ENCODE measurements around the gene MMAB.

Gene MMAB

GRCh38 chr12:109518820-109519665 is 54.3 kb downstream of the MMAB start:
- DNase-seq (ENCODE audit: low read depth in 4 of 4, low spot score in 1 of 4) = peak; percentile 20 to 42 (median 24)

GRCh38 chr12:109517619-109518018 is 55.7 kb downstream of the MMAB start:
- DNase-seq (ENCODE audit: low read depth in 4 of 4, low spot score in 1 of 4) = no peak

- DNase-seq (ENCODE audit: low read depth in 4 of 4, low spot score in 1 of 4) = no peak
These were observed 59.3 kb downstream of the MMAB start for GRCh38 chr12:109513977-109514376.

- DNase-seq (ENCODE audit: low read depth in 4 of 4, low spot score in 1 of 4) = no peak
These were observed 60.3 kb downstream of the MMAB start for GRCh38 chr12:109513051-109513450.

GRCh38 chr12:109512608-109513007 is 60.7 kb downstream of the MMAB start:
- DNase-seq (ENCODE audit: low read depth in 4 of 4, low spot score in 1 of 4) = no peak

- DNase-seq (ENCODE audit: low read depth in 4 of 4, low spot score in 1 of 4) = no peak
These were observed 63.1 kb downstream of the MMAB start for GRCh38 chr12:109510196-109510595.

- DNase-seq (ENCODE audit: low read depth in 4 of 4, low spot score in 1 of 4) = no peak
These were observed 69.2 kb downstream of the MMAB start for GRCh38 chr12:109504068-109504467.
